HTR-8/SVneo (cell line): ENCODE data around the gene WIPF1.

ENCODE experiments used
- DNase-seq: peaks from one replicate; pipeline ENCODE4 v3.0.0; 2011; ENCODE audit warnings: low spot score, mixed read lengths; ENCODE audit not compliant: insufficient read length
- FAIRE-seq: peaks from 2 replicates; lab custom pipeline; 2011; peaks lifted over from hg19 to GRCh38; lab: Jason Lieb, UNC

WIPF1 gene

DNA sequence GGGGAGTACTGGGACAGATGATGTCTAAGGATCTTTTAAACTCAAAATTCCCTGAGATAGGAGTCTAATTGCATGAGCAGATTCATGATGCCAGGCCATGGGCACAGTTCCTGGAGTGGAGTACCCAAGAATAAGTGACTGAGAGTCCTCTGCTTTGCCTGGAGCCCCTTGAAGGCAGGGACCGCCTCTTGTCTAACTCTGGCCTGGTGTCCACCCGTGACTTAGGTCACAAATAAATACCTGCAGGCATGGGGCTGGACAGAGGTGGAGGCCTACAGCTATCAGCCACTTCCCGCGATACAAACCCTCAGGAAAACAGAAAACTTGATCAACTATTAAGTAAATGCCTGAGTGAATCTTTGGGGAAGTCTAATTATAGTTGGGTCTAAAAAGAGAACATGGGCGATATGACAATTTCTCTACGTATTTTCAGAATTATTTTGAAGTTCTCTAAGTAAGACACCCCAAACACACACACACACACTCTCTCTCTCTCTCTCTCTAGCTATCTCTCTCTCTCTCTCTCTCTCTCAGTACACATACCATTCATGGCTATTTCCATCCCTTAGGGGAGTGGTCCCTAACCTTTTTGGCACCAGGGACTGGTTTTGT, 1.8 kb upstream of the WIPF1 start:
- DNase-seq: no peak

DNA sequence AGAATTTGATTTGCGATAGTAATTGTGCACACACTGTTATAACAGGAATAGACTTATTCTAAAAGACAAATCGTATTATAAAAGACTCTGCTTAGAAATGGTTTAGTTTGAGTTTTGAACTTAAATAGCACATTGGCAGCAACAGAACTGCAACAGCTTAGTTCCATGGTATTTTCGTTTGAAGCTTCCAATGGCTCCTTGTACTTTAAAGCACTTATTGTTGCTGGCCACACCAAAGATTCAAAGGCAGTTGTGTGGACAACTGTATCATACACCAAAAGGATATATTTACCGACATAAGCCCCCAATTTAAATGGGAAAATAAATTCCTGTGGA, 627 bp downstream of the WIPF1 start:
- FAIRE-seq (no peak), DNase-seq (no peak)

More for the DNA sequence above, 1.8 kb upstream of the WIPF1 start:
- FAIRE-seq: no peak

DNA sequence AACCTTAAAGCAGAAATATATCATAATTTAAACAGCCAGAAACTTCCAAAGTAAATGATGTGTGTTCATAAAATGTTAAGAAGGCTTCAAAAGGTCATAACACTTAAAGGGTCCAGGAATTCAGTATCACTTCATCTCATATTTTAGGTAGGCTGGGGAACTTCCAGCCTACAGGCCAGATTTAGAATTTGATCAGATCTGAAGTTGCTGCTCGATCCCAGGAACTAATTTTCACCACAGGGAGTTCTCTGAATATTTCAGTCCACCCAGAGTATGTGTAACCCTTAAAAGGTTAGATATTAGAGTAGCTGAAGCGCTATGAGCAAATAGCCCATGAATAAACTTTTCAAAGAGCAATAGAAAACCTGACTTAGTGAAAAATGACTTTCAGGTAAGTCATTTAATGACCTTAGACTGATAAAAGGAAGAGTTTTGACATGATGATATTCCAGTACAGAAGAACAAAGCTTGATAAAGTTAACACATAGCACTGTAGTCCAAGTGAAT, 1.7 kb downstream of the WIPF1 start:
- DNase-seq (no peak), FAIRE-seq (no peak)

DNA sequence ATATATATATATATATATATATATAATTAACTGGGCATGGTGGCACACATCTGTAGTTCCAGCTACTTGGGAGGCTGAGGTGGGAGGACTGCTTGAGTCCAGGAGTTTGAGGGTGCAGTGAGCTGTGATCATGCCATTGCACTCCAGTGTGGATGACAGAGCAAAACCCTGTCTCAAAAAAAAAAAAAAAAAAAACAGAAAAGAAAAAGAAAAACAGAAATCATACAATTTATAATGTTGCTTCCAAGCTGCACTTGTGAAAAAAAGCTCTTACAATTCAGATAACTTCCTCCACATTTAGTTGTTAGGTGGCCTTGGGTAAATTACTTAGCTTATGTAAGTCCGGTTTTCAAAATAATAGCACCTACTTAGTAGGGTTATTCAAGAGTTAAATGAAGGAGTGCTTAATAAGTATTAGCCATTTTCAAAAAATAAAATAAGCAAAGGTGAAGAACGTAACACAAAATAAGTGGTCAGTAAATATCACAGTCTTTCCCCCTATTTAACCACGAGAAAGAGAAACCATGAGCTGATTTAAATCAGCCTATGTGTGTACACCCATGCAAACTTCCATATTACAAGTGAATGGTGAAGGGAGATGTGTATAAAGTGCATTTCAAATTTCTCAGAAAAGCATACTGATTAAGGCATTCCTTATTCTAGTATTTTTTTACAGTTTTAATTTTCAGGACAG, 2.3 kb downstream of the WIPF1 start:
- FAIRE-seq (no peak), DNase-seq (no peak)

DNA sequence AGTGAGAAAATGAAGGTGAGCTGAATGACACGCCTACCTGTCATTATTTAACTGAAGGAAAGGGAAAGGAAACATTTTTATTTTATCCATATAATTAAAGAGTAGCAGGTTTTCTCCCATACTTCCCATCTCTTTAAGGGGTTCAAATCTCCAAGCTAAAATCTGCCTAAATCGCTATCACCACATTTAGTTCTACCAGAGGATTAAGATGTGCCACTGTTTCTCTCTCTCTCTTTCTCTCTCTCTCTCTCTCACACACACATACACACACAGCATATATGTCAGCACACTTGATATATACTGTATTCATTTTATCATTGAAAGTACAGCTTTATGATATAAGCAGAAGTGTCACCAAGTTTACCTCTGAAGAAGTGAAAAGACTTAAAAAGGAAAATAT, 3.1 kb downstream of the WIPF1 start:
- DNase-seq (no peak), FAIRE-seq (no peak)

DNA sequence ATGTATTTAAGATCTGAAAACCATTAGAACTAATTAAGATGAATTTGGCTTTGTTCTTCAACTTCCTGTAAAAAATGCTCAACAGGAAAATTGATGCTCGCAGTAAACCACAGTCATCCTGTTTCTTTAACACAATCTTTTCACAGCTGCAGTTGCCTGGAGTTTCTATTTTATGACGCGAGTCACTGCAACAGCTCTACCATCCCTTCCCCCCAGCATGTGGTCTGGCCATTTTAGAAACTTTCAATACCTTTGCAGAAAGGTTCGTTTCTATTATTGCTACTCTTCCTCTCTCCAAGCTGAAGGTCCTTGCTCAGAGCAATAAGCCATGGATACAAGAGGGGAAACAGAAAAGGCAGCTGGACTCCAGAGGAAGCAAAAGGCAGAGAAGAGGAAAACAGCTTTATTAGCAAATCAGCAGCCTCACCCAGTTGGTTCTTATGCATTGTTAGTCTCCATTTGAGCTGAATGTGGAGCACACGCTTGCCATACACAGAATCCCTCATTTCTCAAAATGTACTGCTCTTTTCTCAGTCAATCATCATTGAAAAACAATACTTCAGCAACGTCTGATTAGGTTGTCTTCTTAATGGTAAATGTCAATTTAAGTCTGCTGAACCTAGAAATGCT, 3.9 kb downstream of the WIPF1 start:
- no peak for FAIRE-seq
- peak; percentile 17 for DNase-seq

DNA sequence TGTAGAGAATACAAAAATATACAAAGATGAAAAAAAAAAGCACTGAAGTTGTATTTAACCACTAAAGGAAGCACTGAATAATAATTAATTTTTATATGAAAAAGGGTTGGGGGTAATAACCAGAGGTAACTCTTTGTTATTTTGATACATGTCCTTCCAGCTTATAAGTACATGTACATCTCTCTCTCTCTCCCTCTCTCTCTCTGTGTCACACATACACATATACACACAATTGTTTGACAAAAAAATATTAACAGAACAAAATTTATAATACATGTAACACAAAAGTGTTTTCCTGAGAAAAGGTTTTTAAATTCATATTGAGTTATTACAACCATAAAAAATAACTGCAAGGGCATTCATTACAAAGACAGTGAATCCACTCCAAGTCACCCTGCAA, 4.6 kb downstream of the WIPF1 start:
- no peak for DNase-seq
- FAIRE-seq: no peak

DNA sequence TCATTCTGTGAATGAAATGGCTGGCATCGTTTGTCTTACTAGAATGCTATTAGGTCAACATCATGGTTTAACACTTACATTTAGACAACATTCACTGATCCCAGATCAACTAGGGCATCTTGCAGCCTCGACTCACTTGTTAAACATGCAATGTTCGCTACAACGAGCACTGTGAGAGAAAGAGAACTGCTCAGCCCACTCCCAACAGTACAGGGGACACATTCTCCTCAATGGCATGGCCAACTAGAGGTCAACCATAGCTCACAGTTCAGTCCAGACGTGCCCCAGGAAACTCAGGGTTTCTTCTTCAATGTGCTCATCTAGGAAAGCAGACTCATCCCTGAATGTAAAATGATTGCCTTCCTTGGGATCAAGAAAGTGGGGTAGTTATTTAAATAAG, 5.9 kb downstream of the WIPF1 start:
- no peak for DNase-seq
- FAIRE-seq: no peak

DNA sequence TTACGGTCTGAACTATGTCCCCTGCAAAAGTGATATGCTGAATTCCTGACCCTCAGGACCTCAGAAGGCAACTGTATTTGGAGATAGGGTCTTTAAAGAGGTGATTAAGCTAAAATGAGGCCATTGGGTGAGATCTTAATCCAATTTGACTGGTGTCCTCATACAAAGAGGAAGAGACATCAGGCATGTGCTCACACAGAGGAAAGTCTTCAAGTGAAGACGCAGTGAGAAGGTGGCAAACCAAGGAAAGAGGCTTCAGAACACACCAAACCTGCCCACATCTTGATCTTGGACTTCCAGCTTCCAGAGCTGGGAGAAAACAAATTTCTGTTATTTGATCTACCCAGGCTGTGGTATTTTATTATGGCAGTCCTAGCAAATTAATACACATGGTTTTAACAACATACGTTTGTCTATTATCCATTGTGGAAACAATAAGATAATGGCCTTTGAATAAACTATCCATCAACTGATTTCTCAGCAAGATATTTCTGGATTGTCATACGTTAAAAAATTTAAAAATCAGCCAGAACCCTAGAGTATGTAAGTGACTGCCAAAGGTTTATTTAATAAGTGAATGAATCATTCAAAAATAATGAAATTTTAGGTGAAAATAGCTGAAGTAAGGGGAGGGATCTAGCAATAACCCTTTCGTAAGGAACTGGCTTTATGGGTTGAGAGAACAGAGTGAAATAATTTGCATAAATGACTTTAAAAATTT, 6.5 kb downstream of the WIPF1 start:
- no peak for FAIRE-seq

DNA sequence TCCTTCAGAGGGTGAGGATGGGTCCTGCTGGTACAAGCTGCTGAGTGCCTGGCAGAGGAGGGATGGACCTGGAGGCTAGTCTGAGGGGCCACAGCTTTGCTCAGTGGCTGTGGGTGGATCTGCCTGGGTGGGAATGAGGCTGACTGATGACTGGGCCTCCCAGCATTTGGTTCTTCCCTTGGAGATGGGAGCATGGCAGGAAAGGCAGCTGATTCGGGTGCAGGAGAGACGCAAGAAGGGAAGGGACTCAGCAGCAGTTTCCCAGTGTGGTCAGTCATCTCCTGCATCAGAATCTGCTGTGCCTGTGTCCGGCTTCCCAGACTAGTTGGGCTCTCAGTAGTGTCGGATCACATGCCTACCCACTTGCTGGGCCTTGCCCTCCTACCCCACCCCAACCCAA, 7.3 kb downstream of the WIPF1 start:
- DNase-seq: no peak
- no peak for FAIRE-seq

More for the DNA sequence above, 6.5 kb downstream of the WIPF1 start:
- DNase-seq: no peak

DNA sequence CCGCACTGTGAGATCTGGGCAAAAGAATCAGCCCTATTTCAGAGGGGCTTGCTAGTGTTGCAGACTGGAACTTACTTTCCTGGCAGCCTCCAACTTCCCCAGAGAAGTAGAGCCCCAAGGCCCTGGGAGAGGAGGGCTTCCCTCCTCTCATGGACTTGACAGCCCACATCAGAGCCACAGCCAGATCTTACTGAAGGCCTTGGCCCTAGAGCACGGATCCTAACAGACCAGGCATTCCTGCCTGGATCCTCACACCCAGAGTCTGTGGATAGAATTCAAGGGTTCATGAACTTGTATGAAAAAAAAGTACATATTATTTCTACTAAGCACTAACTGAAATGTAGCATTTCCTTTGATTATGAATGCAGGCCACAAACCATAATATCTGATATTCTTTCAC, 8.3 kb downstream of the WIPF1 start:
- no peak for FAIRE-seq

DNA sequence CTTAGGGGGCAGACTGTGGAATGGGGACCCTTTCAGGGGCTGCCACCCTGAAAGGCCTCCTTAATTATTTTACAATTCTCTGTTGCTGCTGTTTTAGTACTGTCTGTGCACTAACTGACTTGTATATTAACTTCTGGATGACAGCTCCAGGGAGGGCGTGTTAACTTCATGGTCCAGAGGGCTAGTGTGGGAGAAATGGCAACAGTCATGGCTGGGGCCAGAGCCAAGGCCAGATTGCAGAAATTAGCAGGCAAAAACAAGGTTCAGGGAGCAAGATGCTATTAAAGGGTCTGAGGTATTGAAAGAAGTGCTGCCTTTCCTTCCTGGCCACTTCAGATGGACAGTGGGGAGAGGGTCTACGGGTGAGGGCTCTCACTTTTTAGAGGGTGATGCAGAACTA, 9.1 kb downstream of the WIPF1 start:
- FAIRE-seq (no peak), DNase-seq (no peak)

More for the DNA sequence above, 8.3 kb downstream of the WIPF1 start:
- DNase-seq: no peak

DNA sequence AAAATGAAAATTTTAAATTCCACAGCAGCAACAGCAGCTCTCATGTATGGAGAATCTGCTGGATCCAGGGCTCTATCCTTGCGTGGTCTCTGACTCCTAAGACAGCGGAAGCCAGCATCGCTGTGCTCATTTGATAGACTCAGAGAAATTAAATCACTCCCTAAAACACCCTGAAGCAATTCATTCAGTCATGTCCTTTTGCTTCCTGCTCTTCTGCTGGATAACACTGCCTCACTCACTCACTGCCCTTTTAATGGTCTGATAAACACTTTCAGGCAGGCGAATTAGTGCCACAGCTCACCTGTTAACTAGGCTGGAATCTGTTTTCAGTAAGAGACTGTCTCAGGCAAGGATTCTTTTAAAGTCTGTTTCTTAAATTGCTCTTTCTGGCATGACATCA, 10.0 kb downstream of the WIPF1 start:
- FAIRE-seq (no peak), DNase-seq (no peak)

DNA sequence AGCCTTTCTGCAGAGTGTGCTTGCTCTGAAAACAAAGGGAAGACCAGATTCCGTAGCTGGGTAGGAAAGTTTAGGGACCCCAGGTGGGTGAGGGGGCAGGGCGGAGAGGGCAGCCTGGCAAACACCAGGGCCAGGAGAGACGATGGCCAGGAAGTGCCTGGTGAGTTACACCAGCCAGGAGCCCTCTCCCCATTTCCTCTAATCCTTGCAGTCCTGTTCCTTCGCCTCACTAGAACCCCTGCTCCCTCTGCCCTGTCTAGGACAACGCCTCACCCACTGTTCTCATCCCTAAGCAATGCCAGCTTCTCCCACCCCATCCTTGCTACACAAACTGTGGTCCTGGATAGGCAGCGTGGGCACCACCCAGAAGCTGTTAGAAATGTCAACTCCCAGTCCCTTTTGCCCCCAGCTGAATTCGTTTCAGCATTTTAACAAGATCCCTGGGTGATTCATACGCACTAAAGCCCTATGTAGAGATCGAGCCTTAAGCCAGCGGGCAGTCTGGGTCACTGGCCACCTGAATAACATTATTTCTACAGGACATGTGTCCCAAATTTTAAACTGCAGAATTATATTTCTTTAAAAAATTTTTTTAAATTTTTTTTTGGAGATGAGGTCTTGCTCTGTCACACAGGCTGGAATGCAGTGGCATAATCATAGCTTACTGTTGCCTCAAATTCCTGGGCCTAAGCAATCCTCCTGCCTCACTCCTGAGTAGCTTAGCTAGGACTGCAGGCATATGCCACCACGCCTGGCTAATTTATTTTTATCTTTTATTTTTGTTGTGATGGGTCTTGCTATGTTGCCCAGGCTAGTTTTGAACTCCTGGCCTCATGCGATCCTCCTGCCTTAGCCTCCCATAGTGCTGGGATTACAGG, 10.9 kb downstream of the WIPF1 start:
- no peak for DNase-seq

DNA sequence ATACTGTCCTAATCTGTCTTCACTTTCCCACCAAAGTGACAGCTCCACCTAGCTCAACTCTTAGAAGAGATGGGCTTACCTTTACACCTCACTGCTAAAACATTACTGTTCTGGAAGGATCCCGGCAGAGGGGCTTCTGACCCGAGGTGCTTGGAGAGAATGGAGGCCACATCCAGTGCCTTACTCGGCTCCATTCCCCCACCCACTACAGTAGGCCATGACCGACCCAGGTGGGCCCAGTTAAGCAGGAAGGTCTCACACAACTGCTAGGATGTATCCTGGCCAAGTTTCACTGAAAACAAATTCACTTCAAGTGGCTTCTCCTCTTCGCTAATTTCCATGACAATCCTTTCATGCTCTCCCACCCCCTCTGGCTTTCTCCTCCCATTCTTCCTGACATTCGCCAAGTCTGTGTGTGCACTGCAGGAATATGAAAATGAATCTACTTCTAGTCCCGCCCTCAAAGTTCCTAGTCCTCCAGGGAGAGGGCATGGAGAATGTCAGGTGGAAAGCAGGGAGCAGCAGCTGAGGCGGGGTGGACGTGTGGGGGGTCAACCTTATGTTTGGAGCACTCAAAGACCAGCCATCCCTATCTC, 11.8 kb downstream of the WIPF1 start:
- no peak for FAIRE-seq
- no peak for DNase-seq

More for the DNA sequence above, 10.9 kb downstream of the WIPF1 start:
- FAIRE-seq: no peak

DNA sequence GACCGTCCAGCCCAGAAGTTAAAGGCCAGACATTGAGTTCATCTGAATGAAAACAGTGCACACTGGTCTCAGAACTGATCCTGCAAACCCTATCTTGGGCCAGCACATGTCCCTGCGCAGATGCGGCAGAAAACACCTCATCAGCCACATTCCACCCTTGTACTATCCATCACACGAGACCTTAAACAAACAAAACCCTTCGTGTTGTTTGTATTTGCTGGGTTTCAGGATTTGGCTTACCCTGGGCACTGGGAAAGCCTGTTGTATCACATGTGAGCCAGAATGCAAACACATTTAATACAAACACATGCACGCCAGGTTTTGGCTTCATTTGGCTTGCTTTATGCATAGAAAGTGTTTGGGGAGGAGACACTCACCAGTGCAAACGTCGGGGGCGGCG, 12.5 kb downstream of the WIPF1 start:
- FAIRE-seq (no peak), DNase-seq (no peak)

DNA sequence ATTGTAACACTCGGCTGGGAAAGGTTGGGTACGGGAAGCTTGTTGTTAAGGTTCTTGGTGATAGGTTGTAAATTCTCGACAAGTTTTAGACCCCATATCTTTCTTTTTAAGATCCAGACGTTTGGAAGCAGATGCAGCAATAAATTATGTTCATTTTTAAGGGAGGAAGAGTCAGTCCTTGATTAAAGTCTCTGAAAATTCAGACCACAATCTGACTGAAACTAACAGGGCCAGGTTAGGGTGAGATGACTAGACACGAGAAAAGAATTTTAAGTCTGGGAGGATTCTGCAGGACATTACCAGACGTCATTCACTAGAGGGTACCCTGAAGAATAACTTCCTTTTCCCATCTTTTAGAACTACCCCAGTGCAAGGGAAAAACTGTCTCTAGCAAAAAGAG, 16.1 kb downstream of the WIPF1 start:
- no peak for FAIRE-seq
- no peak for DNase-seq

DNA sequence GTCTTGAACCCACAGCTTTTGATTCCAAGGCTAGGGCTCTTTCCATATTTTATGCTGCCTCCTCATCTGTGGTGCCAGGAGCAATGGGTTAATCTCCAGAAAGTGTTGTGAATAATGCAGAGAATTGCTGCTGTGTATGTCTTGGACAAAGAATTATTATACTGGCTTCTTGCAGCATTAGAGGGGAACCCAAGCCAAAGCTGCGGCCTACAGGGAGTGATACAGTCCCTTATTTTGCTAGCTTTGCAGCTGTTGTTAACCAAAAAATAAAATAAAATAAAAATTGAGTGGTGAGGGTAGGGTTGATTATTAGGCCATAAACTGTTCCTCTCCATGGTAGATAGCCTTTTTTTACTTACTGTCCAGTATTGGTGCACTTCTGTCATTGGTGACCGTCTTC, 16.7 kb downstream of the WIPF1 start:
- DNase-seq (no peak), FAIRE-seq (no peak)

DNA sequence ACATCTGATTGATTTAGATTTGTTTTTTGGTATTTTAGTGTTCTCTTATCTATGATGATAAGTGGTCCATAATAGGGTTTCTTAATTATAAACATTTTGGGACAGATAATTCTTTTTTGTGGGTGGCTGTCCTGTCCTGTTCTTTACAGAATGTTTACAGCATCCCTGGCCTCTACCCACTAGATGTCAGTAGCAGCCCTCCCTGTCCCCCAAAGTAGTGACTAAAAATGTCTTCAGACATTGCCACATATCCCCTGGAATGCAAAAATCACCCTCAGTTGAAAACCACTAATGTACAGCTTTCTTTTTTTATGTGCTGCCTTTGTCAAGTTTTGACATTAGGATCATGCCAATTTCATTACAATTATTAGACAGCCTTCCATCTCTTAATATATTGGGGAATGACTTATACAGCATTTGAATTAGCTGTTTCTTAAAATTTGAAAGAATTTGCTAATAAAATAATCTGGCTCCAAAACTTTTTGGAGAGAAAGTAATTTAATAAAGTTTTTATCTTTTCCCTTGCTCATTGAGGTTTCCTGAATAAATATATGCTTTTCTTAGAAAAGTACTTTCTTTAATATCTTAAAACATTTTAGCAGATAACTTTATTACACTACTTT, 19.5 kb downstream of the WIPF1 start:
- DNase-seq: peak; percentile 27
- no peak for FAIRE-seq
